ENCODE data around the gene ANKS1B. TPM values are rescaled to one million over a fixed set of nuclear protein-coding genes. Genes with fewer than 3 reads are reported as not detected.

The ANKS1B gene
- total and polyA plus RNA-seq, 2 of the 4 experiments (the other 2 are of a cell fraction): 0.17 to 0.18 TPM

DNA sequence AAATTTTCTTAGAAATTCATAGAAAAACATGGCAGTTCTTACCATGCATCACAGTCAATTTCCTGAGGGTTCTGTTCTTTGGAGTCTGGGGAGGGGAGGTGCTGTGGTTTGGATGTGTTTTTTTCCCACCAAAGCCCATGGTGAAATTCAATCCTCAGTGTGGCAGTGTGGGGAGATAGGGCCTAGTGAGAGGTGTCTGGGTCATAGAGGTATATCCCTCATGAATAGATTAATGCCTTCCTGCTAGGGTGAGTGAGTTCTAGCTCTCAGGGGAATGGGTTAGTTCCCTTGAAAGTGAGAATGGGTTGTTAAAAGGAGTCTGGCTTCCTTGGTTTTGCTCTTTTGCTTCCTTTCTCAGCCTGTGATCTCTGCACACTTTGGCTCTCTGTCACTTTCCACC, 1061.9 kb downstream of the ANKS1B start:
- in situ Hi-C loops (cut with MboI; ENCODE audit: low sequenced_read_pairs): no loop called here
- BruUV-seq (replicated peaks): no TSS peak
- no peak overlapping the region for H3K56ac ChIP-seq (ENCODE audit: extremely low read depth, insufficient read depth, low read length)

More for the DNA sequence above, 1061.9 kb downstream of the ANKS1B start:
- no peak overlapping the region for H2AK5ac ChIP-seq (ENCODE audit: low read depth, low read length)
- H3K23ac ChIP-seq (ENCODE audit: low read depth, low read length): no peak overlapping the region
- dilution Hi-C loops (cut with HindIII; ENCODE audit: low sequenced_read_pairs, unreplicated experiment): no loop called here
- no peak overlapping the region for H3K4me3 ChIP-seq (ENCODE audit: insufficient read depth, low read depth, low read length)
- H4K91ac ChIP-seq (ENCODE audit: insufficient read depth, low read depth, low read length): no peak overlapping the region
- no peak overlapping the region for H2BK20ac ChIP-seq (ENCODE audit: low read depth, low read length)
- H3K14ac ChIP-seq (replicated peaks; ENCODE audit: low read depth, low read length): no peak overlapping the region
- no peak overlapping the region for H3K4ac ChIP-seq (ENCODE audit: low read depth, low read length)
- intact Hi-C loops (cut with micrococcal nuclease): no loop called here
- no peaks in the 10 kb centered on the region for H3K4me1 ChIP-seq (ENCODE audit: control insufficient read depth, insufficient read depth, low read length)
- ChIA-PET CTCF (no interaction called here), POLR2A (ENCODE audit: unreplicated experiment) (no interaction called here)
- H2AK9ac ChIP-seq (replicated peaks; ENCODE audit: low read depth, low read length, poor library complexity): no peak overlapping the region
- no peaks in the 10 kb centered on the region for H3K79me1 ChIP-seq (ENCODE audit: low read depth in 1 of 2, low read length in 2 of 2)
- H3K4me2 ChIP-seq (ENCODE audit: low read depth, low read length): no peak overlapping the region
- no peak overlapping the region for H3K27ac ChIP-seq (ENCODE audit: insufficient read depth, low read length)
- no peaks in the 10 kb centered on the region for H3K36me3 ChIP-seq (ENCODE audit: control insufficient read depth, insufficient read depth, low read length)
- no peak overlapping the region for H3K18ac ChIP-seq (ENCODE audit: low read depth, low read length)
- no peak overlapping the region for H2BK120ac ChIP-seq (ENCODE audit: low read depth, low read length)
- H3K9ac ChIP-seq (ENCODE audit: low read depth, low read length): no peak overlapping the region
- TF ChIP-seq SMC3 (IDR thresholded peaks at IDR 0.05; ENCODE audit: low read depth, low read length) (no peak), RCOR1 (IDR thresholded peaks at IDR 0.05; ENCODE audit: insufficient replicate concordance, low read length) (no peak), FOS (IDR thresholded peaks at IDR 0.05; ENCODE audit: low read depth, low read length) (no peak), CHD1 (IDR thresholded peaks at IDR 0.05; ENCODE audit: low read depth, low read length) (no peak), MAZ (IDR thresholded peaks at IDR 0.05; ENCODE audit: borderline replicate concordance, low read depth, low read length) (no peak), BHLHE40 (IDR thresholded peaks at IDR 0.05; ENCODE audit: low read depth, low read length) (no peak), CEBPB (IDR thresholded peaks at IDR 0.05; ENCODE audit: low read depth, low read length) (no peak), MXI1 (IDR thresholded peaks at IDR 0.05; ENCODE audit: borderline replicate concordance, low read depth, low read length) (no peak), RAD21 (IDR thresholded peaks at IDR 0.05; ENCODE audit: low read length) (no peak), NFE2L2 (IDR thresholded peaks at IDR 0.05; ENCODE audit: low read depth, low read length) (no peak)
- TF ChIP-seq, protein P1, sequence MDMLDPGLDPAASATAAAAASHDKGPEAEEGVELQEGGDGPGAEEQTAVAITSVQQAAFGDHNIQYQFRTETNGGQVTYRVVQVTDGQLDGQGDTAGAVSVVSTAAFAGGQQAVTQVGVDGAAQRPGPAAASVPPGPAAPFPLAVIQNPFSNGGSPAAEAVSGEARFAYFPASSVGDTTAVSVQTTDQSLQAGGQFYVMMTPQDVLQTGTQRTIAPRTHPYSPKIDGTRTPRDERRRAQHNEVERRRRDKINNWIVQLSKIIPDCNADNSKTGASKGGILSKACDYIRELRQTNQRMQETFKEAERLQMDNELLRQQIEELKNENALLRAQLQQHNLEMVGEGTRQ (IDR thresholded peaks at IDR 0.05; ENCODE audit: low read depth, low read length): no peak
- H4K20me1 ChIP-seq (ENCODE audit: insufficient read depth, low read length): no peaks in the 10 kb centered on the region
- H3K27me3 ChIP-seq (ENCODE audit: control insufficient read depth, insufficient read depth, low read length): no peaks in the 10 kb centered on the region
- H3K9me1 ChIP-seq (ENCODE audit: insufficient read depth, low read length): no peaks in the 10 kb centered on the region
- no peak for ATAC-seq (ENCODE audit: low read depth)
- H2BK5ac ChIP-seq (ENCODE audit: low read depth, low read length, poor library complexity, severe bottlenecking): no peak overlapping the region
- H4K8ac ChIP-seq (ENCODE audit: low read depth in 2 of 2, low read length in 2 of 2): no peak overlapping the region
- no peak overlapping the region for H2AFZ ChIP-seq (replicated peaks; ENCODE audit: low read length, poor library complexity)
- no peak overlapping the region for H4K5ac ChIP-seq (ENCODE audit: low read depth, low read length)
- H3K9me3 ChIP-seq (ENCODE audit: control insufficient read depth, insufficient read depth, low read length): no peaks in the 10 kb centered on the region
- H2BK15ac ChIP-seq (ENCODE audit: low read depth, low read length): no peak overlapping the region
- no peak for DNase-seq

Measured in IMR-90 (cell line).